Smooth muscle cell (in vitro differentiated cells): ENCODE results near the gene FFAR2. TPM values are rescaled to one million over a fixed set of nuclear protein-coding genes. Genes with fewer than 3 reads are reported as not detected.

Experiments used
- DNase-seq: peaks from one replicate; lab custom pipeline; 2025; ENCODE audit not compliant: unreplicated experiment; lab: John Stamatoyannopoulos, UW
- H2AFZ ChIP-seq: fragments of 200-600 bp; sonication (generic); 2 replicates; pipeline ENCODE4 v1.6.0; 2016; ENCODE audit warnings: antibody characterized with exemption, low read depth, mild to moderate bottlenecking
- H3F3A ChIP-seq: fragments of 200-600 bp; sonication (generic); 2 replicates; pipeline ENCODE4 v1.6.0; 2017; ENCODE audit warnings: antibody characterized with exemption, low read depth
- H3K27ac ChIP-seq: fragments of 200-600 bp; sonication (generic); 2 replicates; pipeline ENCODE4 v1.5.1; 2016; ENCODE audit warnings: low read depth, mild to moderate bottlenecking
- H3K27me3 ChIP-seq: fragments of 200-600 bp; sonication (generic); 2 replicates; pipeline ENCODE4 v1.6.1; 2016; ENCODE audit warnings: low read depth, mild to moderate bottlenecking
- H3K36me3 ChIP-seq: fragments of 200-600 bp; sonication (generic); 2 replicates; pipeline ENCODE4 v1.5.1; 2016; ENCODE audit warnings: low read depth
- H3K4me1 ChIP-seq: fragments of 200-600 bp; sonication (generic); 2 replicates; pipeline ENCODE4 v1.5.1; 2016; ENCODE audit warnings: low read depth
- H3K4me2 ChIP-seq: fragments of 200-600 bp; sonication (generic); 2 replicates; pipeline ENCODE4 v1.6.0; 2016; ENCODE audit warnings: mild to moderate bottlenecking
- H3K4me3 ChIP-seq: fragments of 200-600 bp; sonication (generic); 2 replicates; pipeline ENCODE4 v1.5.1; 2016; ENCODE audit warnings: mild to moderate bottlenecking
- H3K79me2 ChIP-seq: fragments of 200-600 bp; sonication (generic); 2 replicates; pipeline ENCODE4 v1.6.0; 2016; ENCODE audit warnings: low read depth, mild to moderate bottlenecking
- H3K9ac ChIP-seq: fragments of 200-600 bp; sonication (generic); 2 replicates; pipeline ENCODE4 v1.6.0; 2016; ENCODE audit warnings: low read depth
- H3K9me3 ChIP-seq: fragments of 200-600 bp; sonication (generic); replicated peaks from 2 replicates; pipeline ENCODE4 v1.5.1; 2016; ENCODE audit warnings: low read depth
- H4K20me1 ChIP-seq: fragments of 200-600 bp; sonication (generic); 2 replicates; pipeline ENCODE4 v1.6.0; 2016; ENCODE audit warnings: low read depth
- CTCF ChIP-seq: fragments of 200-600 bp; sonication (generic); IDR thresholded peaks from 2 replicates; pipeline ENCODE4 v1.5.1; 2017; ENCODE audit warnings: borderline replicate concordance, mild to moderate bottlenecking, antibody characterized with exemption; ENCODE audit not compliant: insufficient read depth, poor library complexity, severe bottlenecking
- WGBS: methylation state at CpG from one replicate; pipeline ENCODE4 v1.1.7; 2016; ENCODE audit warnings: low lambda C conversion rate; 5-methylcytosine and 5-hydroxymethylcytosine counted together
- polyA plus RNA-seq: library from polyadenylated mRNA; unstranded; fragments of >200 nt; fragmentation: Nextera tagmentation; extraction: Ambion mirVana; gene quantifications from 2 replicates; pipeline ENCODE4 v1.2.1, GENCODE V29; 2016
- total RNA-seq: library from RNA; depleted of rRNA; stranded (reverse); fragments of >200 nt; gene quantifications from 2 replicates; pipeline ENCODE4 v1.2.3, GENCODE V29; 2014

The FFAR2 gene
- total and polyA plus RNA-seq, 2 experiments from 2014 or later, result not detected

DNA sequence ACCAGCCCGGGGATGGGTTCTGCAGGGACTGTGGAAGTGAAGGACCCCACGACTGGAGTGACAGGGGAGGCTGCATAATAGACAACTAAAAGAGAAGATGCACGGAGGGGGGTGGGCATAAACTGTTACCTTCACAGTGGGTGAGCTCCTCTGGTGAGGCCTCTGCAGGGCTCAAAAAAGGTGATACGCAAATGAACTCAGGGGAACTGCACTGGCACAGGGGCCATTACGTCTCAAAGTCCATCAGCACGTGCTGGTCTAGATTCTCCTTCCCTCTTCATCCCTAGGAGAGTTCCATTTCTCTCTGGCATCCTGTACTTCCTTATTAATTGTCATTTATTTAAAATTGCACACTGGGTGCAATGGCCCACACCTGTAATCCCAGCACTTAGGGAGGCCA, 8.1 kb upstream of the FFAR2 start:
- no peak overlapping the region for H3K4me3 ChIP-seq
- no peak overlapping the region for H3K4me2 ChIP-seq
- no peaks in the 10 kb centered on the region for H3K9me3 ChIP-seq
- no peaks in the 10 kb centered on the region for H4K20me1 ChIP-seq
- peaks cover 7% of the 10 kb centered on the region for H3K4me1 ChIP-seq
- H3F3A ChIP-seq, result peaks cover 6% of the 10 kb centered on the region
- no peak overlapping the region for H3K27ac ChIP-seq
- no peak for DNase-seq
- no peaks in the 10 kb centered on the region for H3K27me3 ChIP-seq
- H3K79me2 ChIP-seq, result no peaks in the 10 kb centered on the region
- no peak overlapping the region for H3K9ac ChIP-seq
- WGBS, result 90% methylated on average over 6 of the region's 6 CpGs
- no peak overlapping the region for H2AFZ ChIP-seq
- TF ChIP-seq CTCF, result no peak
- no peaks in the 10 kb centered on the region for H3K36me3 ChIP-seq

DNA sequence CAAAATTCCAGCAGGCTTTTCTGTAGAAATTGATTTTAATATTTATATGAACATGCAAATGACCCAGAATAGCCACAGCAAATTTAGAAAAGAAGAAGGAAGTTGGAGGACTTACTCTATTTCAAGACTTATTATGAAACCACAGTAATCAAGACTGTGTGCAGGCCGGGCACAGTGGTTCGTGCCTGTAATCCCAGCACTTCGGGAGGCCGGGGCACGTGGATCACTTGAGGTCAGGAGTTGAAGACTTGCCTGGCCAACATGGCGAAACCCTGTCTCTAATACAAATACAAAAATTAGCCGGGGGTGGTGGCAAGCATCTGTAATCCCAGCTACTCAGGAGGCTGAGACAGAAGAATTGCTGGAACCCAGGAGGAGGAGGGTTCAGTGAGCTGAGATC, 6.0 kb upstream of the FFAR2 start:
- Histone ChIP-seq H3K79me2 (no peaks in the 10 kb centered on the region), H3K27ac (no peak overlapping the region), H3K4me2 (no peak overlapping the region), H3K9ac (no peak overlapping the region), H3K36me3 (no peaks in the 10 kb centered on the region), H3K4me1 (no peaks in the 10 kb centered on the region), H3F3A (no peaks in the 10 kb centered on the region), H3K27me3 (no peaks in the 10 kb centered on the region), H4K20me1 (no peaks in the 10 kb centered on the region), H3K9me3 (no peaks in the 10 kb centered on the region), H3K4me3 (no peak overlapping the region), H2AFZ (no peak overlapping the region)
- no peak for TF ChIP-seq CTCF
- no peak for DNase-seq
- WGBS, result 83% methylated on average over 7 of the region's 7 CpGs

DNA sequence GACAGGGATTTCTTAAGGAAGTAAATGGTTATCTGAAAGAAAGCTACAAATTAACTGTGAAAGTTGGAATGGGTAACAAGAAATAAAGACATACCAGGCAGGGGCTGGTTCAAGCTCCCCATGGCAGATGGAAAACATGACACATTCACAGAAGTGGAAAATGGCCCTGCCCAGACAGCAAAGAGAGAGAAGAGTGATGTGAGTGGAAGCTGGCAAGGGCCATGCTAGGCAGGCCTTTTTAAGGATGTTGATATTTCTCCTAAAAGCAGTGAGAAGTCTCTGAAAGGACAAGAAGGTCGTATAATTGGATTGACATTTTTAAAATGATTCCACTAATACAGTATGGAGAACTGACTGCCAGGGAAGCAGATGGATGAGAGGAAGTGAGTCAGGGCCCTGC, 3.3 kb upstream of the FFAR2 start:
- no peak overlapping the region for H2AFZ ChIP-seq
- no peak overlapping the region for H3K9ac ChIP-seq
- H3K4me3 ChIP-seq, result no peak overlapping the region
- H3K4me2 ChIP-seq, result no peak overlapping the region
- 62% methylated on average over 1 of the region's 1 CpG for WGBS
- H3K4me1 ChIP-seq, result no peaks in the 10 kb centered on the region
- H4K20me1 ChIP-seq, result no peaks in the 10 kb centered on the region
- TF ChIP-seq CTCF, result no peak
- no peaks in the 10 kb centered on the region for H3F3A ChIP-seq
- H3K27me3 ChIP-seq, result no peaks in the 10 kb centered on the region
- no peak for DNase-seq
- no peak overlapping the region for H3K27ac ChIP-seq
- no peaks in the 10 kb centered on the region for H3K9me3 ChIP-seq
- no peaks in the 10 kb centered on the region for H3K36me3 ChIP-seq
- no peaks in the 10 kb centered on the region for H3K79me2 ChIP-seq

GRCh38 chr19:35445826-35446593, 2.0 kb upstream of the FFAR2 start:
- Histone ChIP-seq H3K79me2 (no peaks in the 10 kb centered on the region), H3K27ac (no peak overlapping the region), H3F3A (no peaks in the 10 kb centered on the region), H3K9me3 (no peaks in the 10 kb centered on the region), H3K36me3 (no peaks in the 10 kb centered on the region), H2AFZ (no peak overlapping the region), H3K27me3 (no peaks in the 10 kb centered on the region), H4K20me1 (no peaks in the 10 kb centered on the region), H3K4me3 (no peak overlapping the region), H3K9ac (no peak overlapping the region), H3K4me1 (no peaks in the 10 kb centered on the region), H3K4me2 (no peak overlapping the region)
- no peak for DNase-seq
- no peak for TF ChIP-seq CTCF
- 88% methylated on average over 21 of the region's 21 CpGs for WGBS
